Fibroblast of villous mesenchyme (primary cell): ENCODE measurements around the gene PTP4A2. TPM values are rescaled to one million over a fixed set of nuclear protein-coding genes. Genes with fewer than 3 reads are reported as not detected.

Experiments
- DNase-seq: peaks from one replicate; pipeline ENCODE4 v3.0.0-alpha.2; 2010; ENCODE audit warnings: low read depth
- H3K4me3 ChIP-seq: 2 replicates; pipeline ENCODE4 v1.5.1; 2011; ENCODE audit warnings: low read depth, mild to moderate bottlenecking, low read length
- CTCF ChIP-seq: IDR thresholded peaks from 2 replicates; pipeline ENCODE4 v1.5.1; 2012; ENCODE audit warnings: low read depth, mild to moderate bottlenecking, low read length; ENCODE audit not compliant: insufficient read depth
- total RNA-seq: library from RNA; depleted of rRNA; stranded (reverse); fragments of >200 nt; gene quantifications from 2 replicates; pipeline ENCODE4 v1.2.3, GENCODE V29; 2012

The PTP4A2 gene
- total RNA-seq, 1 donor: 503 TPM

- TF ChIP-seq CTCF: no peak
- no peak for DNase-seq
- no peak overlapping the region for H3K4me3 ChIP-seq
Observed at GRCh38 chr1:31877544-31877943, 60.6 kb downstream of the PTP4A2 start.

- no peak for TF ChIP-seq CTCF
- no peak overlapping the region for H3K4me3 ChIP-seq
- DNase-seq: no peak
Observed at GRCh38 chr1:31875636-31876236, 62.4 kb downstream of the PTP4A2 start.

- TF ChIP-seq CTCF: no peak
- no peak overlapping the region for H3K4me3 ChIP-seq
- no peak for DNase-seq
Observed at GRCh38 chr1:31874942-31875341, 63.2 kb downstream of the PTP4A2 start.

GRCh38 chr1:31872658-31873636 is 65.2 kb downstream of the PTP4A2 start:
- DNase-seq: no peak
- TF ChIP-seq CTCF: no peak
- H3K4me3 ChIP-seq: no peak overlapping the region

- H3K4me3 ChIP-seq: no peak overlapping the region
- no peak for DNase-seq
- no peak for TF ChIP-seq CTCF
Observed at GRCh38 chr1:31871703-31872102, 66.5 kb downstream of the PTP4A2 start.

- no peak for TF ChIP-seq CTCF
- no peak for DNase-seq
- H3K4me3 ChIP-seq: no peak overlapping the region
Observed at GRCh38 chr1:31870086-31870736, 68.0 kb downstream of the PTP4A2 start.
